MG63 (cell line): ENCODE data around the gene GMPS. TPM values are rescaled to one million over a fixed set of nuclear protein-coding genes. Genes with fewer than 3 reads are reported as not detected.

Experiments
- DNase-seq: peaks from one replicate; pipeline ENCODE4 v3.0.0-alpha.2; 2020
- H3K27me3 ChIP-seq: fragments of 250-450 bp; sonication (Bioruptor Pico); 2 replicates; pipeline ENCODE4 v1.5.1; 2020; ENCODE audit warnings: mild to moderate bottlenecking, moderate library complexity
- H3K36me3 ChIP-seq: fragments of 250-450 bp; sonication (Bioruptor Pico); 2 replicates; pipeline ENCODE4 v1.5.1; 2020; ENCODE audit warnings: mild to moderate bottlenecking, moderate library complexity
- H3K4me3 ChIP-seq: fragments of 250-450 bp; sonication (Bioruptor Pico); 2 replicates; pipeline ENCODE4 v1.5.1; 2020; ENCODE audit warnings: mild to moderate bottlenecking, moderate library complexity
- H3K9me3 ChIP-seq: fragments of 250-450 bp; sonication (Bioruptor Pico); 2 replicates; pipeline ENCODE4 v1.5.1; 2020; ENCODE audit warnings: mild to moderate bottlenecking, moderate library complexity
- total RNA-seq: library from RNA; depleted of rRNA; stranded (reverse); fragments of >200 nt; shearing (Covaris generic); gene quantifications from 2 replicates; pipeline ENCODE4 v1.2.3, GENCODE V29; 2014; ENCODE audit warnings: low replicate concordance

Gene GMPS
- total RNA-seq, 1 experiment from 2014 or later: 56.7 TPM

- Histone ChIP-seq H3K4me3 (no peak overlapping the region), H3K9me3 (0 out of 2 replicates have a peak, but pooled peaks cover 2% of the 10 kb centered on the region), H3K27me3 (no peaks in the 10 kb centered on the region), H3K36me3 (peaks cover 87% of the 10 kb centered on the region)
- DNase-seq: no peak
Measured at GRCh38 chr3:155895379-155895900, 25.0 kb downstream of the GMPS start.

- no peak overlapping the region for H3K4me3 ChIP-seq
- DNase-seq: no peak
- H3K9me3 ChIP-seq: no peaks in the 10 kb centered on the region
- H3K36me3 ChIP-seq: peaks cover 87% of the 10 kb centered on the region
- no peaks in the 10 kb centered on the region for H3K27me3 ChIP-seq
Measured at GRCh38 chr3:155906900-155907299, 36.5 kb downstream of the GMPS start.

- H3K4me3 ChIP-seq: no peak overlapping the region
- H3K9me3 ChIP-seq: no peaks in the 10 kb centered on the region
- H3K27me3 ChIP-seq: no peaks in the 10 kb centered on the region
- no peak for DNase-seq
- peaks cover 95% of the 10 kb centered on the region for H3K36me3 ChIP-seq
Measured at GRCh38 chr3:155908086-155908485, 37.6 kb downstream of the GMPS start.

- H3K9me3 ChIP-seq: no peaks in the 10 kb centered on the region
- H3K4me3 ChIP-seq: no peak overlapping the region
- H3K27me3 ChIP-seq: no peaks in the 10 kb centered on the region
- peaks cover 92% of the 10 kb centered on the region for H3K36me3 ChIP-seq
- no peak for DNase-seq
Measured at GRCh38 chr3:155908605-155909004, 38.2 kb downstream of the GMPS start.

GRCh38 chr3:155912090-155912489, 41.6 kb downstream of the GMPS start:
- no peaks in the 10 kb centered on the region for H3K9me3 ChIP-seq
- H3K4me3 ChIP-seq: no peak overlapping the region
- DNase-seq: no peak
- H3K36me3 ChIP-seq: peaks cover 91% of the 10 kb centered on the region
- no peaks in the 10 kb centered on the region for H3K27me3 ChIP-seq

GRCh38 chr3:155912579-155913190, 42.2 kb downstream of the GMPS start:
- no peaks in the 10 kb centered on the region for H3K27me3 ChIP-seq
- peaks cover 91% of the 10 kb centered on the region for H3K36me3 ChIP-seq
- DNase-seq: no peak
- H3K4me3 ChIP-seq: no peak overlapping the region
- H3K9me3 ChIP-seq: no peaks in the 10 kb centered on the region

GRCh38 chr3:155917781-155918180, 47.3 kb downstream of the GMPS start:
- H3K4me3 ChIP-seq: no peak overlapping the region
- H3K27me3 ChIP-seq: no peaks in the 10 kb centered on the region
- no peak for DNase-seq
- H3K9me3 ChIP-seq: no peaks in the 10 kb centered on the region
- peaks cover 82% of the 10 kb centered on the region for H3K36me3 ChIP-seq

GRCh38 chr3:155919728-155920127, 49.3 kb downstream of the GMPS start:
- no peak for DNase-seq
- H3K4me3 ChIP-seq: no peak overlapping the region
- H3K36me3 ChIP-seq: peaks cover 87% of the 10 kb centered on the region
- no peaks in the 10 kb centered on the region for H3K9me3 ChIP-seq
- no peaks in the 10 kb centered on the region for H3K27me3 ChIP-seq

- DNase-seq: no peak
- H3K27me3 ChIP-seq: no peaks in the 10 kb centered on the region
- H3K36me3 ChIP-seq: peaks cover 86% of the 10 kb centered on the region
- no peak overlapping the region for H3K4me3 ChIP-seq
- no peaks in the 10 kb centered on the region for H3K9me3 ChIP-seq
Measured at GRCh38 chr3:155921486-155921885, 51.0 kb downstream of the GMPS start.

- Histone ChIP-seq H3K27me3 (no peaks in the 10 kb centered on the region), H3K36me3 (peaks cover 75% of the 10 kb centered on the region), H3K9me3 (no peaks in the 10 kb centered on the region), H3K4me3 (no peak overlapping the region)
- no peak for DNase-seq
Measured at GRCh38 chr3:155934230-155934629, 63.8 kb downstream of the GMPS start.

GRCh38 chr3:155938409-155938808, 68.0 kb downstream of the GMPS start:
- no peak for DNase-seq

GRCh38 chr3:155941354-155941753, 70.9 kb downstream of the GMPS start:
- no peak overlapping the region for H3K4me3 ChIP-seq
- no peaks in the 10 kb centered on the region for H3K9me3 ChIP-seq
- H3K36me3 ChIP-seq: peaks cover 59% of the 10 kb centered on the region
- H3K27me3 ChIP-seq: no peaks in the 10 kb centered on the region
- DNase-seq: no peak

More at GRCh38 chr3:155938409-155938808, 68.0 kb downstream of the GMPS start:
- H3K4me3 ChIP-seq: no peak overlapping the region
- no peaks in the 10 kb centered on the region for H3K27me3 ChIP-seq
- peaks cover 82% of the 10 kb centered on the region for H3K36me3 ChIP-seq
- no peaks in the 10 kb centered on the region for H3K9me3 ChIP-seq

GRCh38 chr3:155944081-155944480, 73.6 kb downstream of the GMPS start:
- H3K4me3 ChIP-seq: no peak overlapping the region
- DNase-seq: no peak
- no peaks in the 10 kb centered on the region for H3K27me3 ChIP-seq
- peaks cover 49% of the 10 kb centered on the region for H3K36me3 ChIP-seq
- H3K9me3 ChIP-seq: no peaks in the 10 kb centered on the region

- Histone ChIP-seq H3K27me3 (no peaks in the 10 kb centered on the region), H3K36me3 (peaks cover 38% of the 10 kb centered on the region), H3K4me3 (no peak overlapping the region), H3K9me3 (no peaks in the 10 kb centered on the region)
- DNase-seq: no peak
Measured at GRCh38 chr3:155946178-155946577, 75.7 kb downstream of the GMPS start.

GRCh38 chr3:155948476-155948875, 78.0 kb downstream of the GMPS start:
- Histone ChIP-seq H3K27me3 (no peaks in the 10 kb centered on the region), H3K4me3 (no peak overlapping the region), H3K9me3 (peaks cover 7% of the 10 kb centered on the region; the same call in 1 of the 2 replicates), H3K36me3 (peaks cover 31% of the 10 kb centered on the region)
- no peak for DNase-seq

GRCh38 chr3:155949453-155950217, 79.2 kb downstream of the GMPS start:
- DNase-seq: no peak
- H3K27me3 ChIP-seq: no peaks in the 10 kb centered on the region
- peaks cover 7% of the 10 kb centered on the region; the same call in 1 of the 2 replicates for H3K9me3 ChIP-seq
- H3K4me3 ChIP-seq: no peak overlapping the region
- peaks cover 26% of the 10 kb centered on the region for H3K36me3 ChIP-seq

- H3K9me3 ChIP-seq: peaks cover 7% of the 10 kb centered on the region; the same call in 1 of the 2 replicates
- peaks cover 12% of the 10 kb centered on the region for H3K36me3 ChIP-seq
- H3K27me3 ChIP-seq: no peaks in the 10 kb centered on the region
- H3K4me3 ChIP-seq: no peak overlapping the region
- DNase-seq: no peak
Measured at GRCh38 chr3:155956508-155957411, 86.3 kb downstream of the GMPS start.
